GM23338 (cell line): ENCODE measurements around the gene PHF24. TPM values are rescaled to one million over a fixed set of nuclear protein-coding genes. Genes with fewer than 3 reads are reported as not detected.

Experiments
- ATAC-seq: fragments of 200-7000 bp; cut with Tn5 transposase; 3 replicates; pipeline ENCODE4 v1.9.1; 2020
- DNase-seq: peaks from one replicate; pipeline ENCODE4 v3.0.0-alpha.2; 2015; ENCODE audit warnings: low spot score
- H2AFZ ChIP-seq: fragments of 200-600 bp; sonication (generic); 2 replicates; pipeline ENCODE4 v1.8.0; 2016; ENCODE audit warnings: antibody characterized with exemption, mild to moderate bottlenecking, moderate library complexity
- H3F3A ChIP-seq: fragments of 200-600 bp; sonication (generic); replicated peaks from 2 replicates; pipeline ENCODE4 v1.8.0; 2017; ENCODE audit warnings: antibody characterized with exemption, mixed run types, low read depth
- H3K27ac ChIP-seq: fragments of 200-600 bp; sonication (generic); 2 replicates; pipeline ENCODE4 v1.6.1; 2016; ENCODE audit warnings: low read depth
- H3K27me3 ChIP-seq: fragments of 200-600 bp; sonication (generic); 2 replicates; pipeline ENCODE4 v1.8.0; 2016; ENCODE audit warnings: mild to moderate bottlenecking, mixed run types, moderate library complexity; ENCODE audit not compliant: insufficient read depth
- H3K36me3 ChIP-seq: fragments of 200-600 bp; sonication (generic); 2 replicates; pipeline ENCODE4 v1.8.0; 2016; ENCODE audit warnings: mild to moderate bottlenecking; ENCODE audit not compliant: insufficient read depth
- H3K4me1 ChIP-seq: fragments of 200-600 bp; sonication (generic); 2 replicates; pipeline ENCODE4 v1.8.0; 2016; ENCODE audit warnings: mild to moderate bottlenecking, moderate library complexity; ENCODE audit not compliant: insufficient read depth
- H3K4me2 ChIP-seq: fragments of 200-600 bp; sonication (generic); 2 replicates; pipeline ENCODE4 v1.7.1; 2017; ENCODE audit warnings: mixed run types
- H3K4me3 ChIP-seq: fragments of 200-600 bp; sonication (generic); 2 replicates; pipeline ENCODE4 v1.6.1; 2016; ENCODE audit warnings: mixed run types
- H3K79me2 ChIP-seq: fragments of 200-600 bp; sonication (generic); replicated peaks from 2 replicates; pipeline ENCODE4 v1.8.0; 2017; ENCODE audit warnings: mild to moderate bottlenecking; ENCODE audit not compliant: insufficient read depth
- H3K9me2 ChIP-seq: fragments of 200-600 bp; sonication (generic); 2 replicates; pipeline ENCODE4 v1.8.0; 2017; ENCODE audit not compliant: insufficient read depth
- H4K20me1 ChIP-seq: fragments of 200-600 bp; sonication (generic); replicated peaks from 2 replicates; pipeline ENCODE4 v1.8.0; 2017; ENCODE audit warnings: mild to moderate bottlenecking; ENCODE audit not compliant: insufficient read depth
- H3K27ac Mint-ChIP-seq: 2 replicates; pipeline ENCODE4 v1.8.0; 2020; ENCODE audit warnings: inconsistent platforms, mild to moderate bottlenecking, moderate library complexity, mixed read lengths
- H3K27me3 Mint-ChIP-seq: 3 replicates; pipeline ENCODE4 v1.8.0; 2022; ENCODE audit warnings: low read depth, mild to moderate bottlenecking, moderate library complexity, mixed read lengths, inconsistent platforms; ENCODE audit not compliant: insufficient read depth, poor library complexity
- H3K36me3 Mint-ChIP-seq: 3 replicates; pipeline ENCODE4 v1.8.0; 2021; ENCODE audit warnings: low read depth, mild to moderate bottlenecking, inconsistent platforms, moderate library complexity, mixed read lengths
- H3K4me1 Mint-ChIP-seq: 3 replicates; pipeline ENCODE4 v1.8.0; 2020; ENCODE audit warnings: mild to moderate bottlenecking, inconsistent platforms, mixed read lengths
- H3K4me3 Mint-ChIP-seq: 3 replicates; pipeline ENCODE4 v1.8.0; 2021; ENCODE audit warnings: moderate library complexity, mild to moderate bottlenecking, inconsistent platforms, mixed read lengths
- H3K9me3 Mint-ChIP-seq: 3 replicates; pipeline ENCODE4 v1.8.0; 2020; ENCODE audit warnings: moderate library complexity, mild to moderate bottlenecking, inconsistent platforms, mixed read lengths
- CREB1 ChIP-seq: fragments of 250-450 bp; sonication (Bioruptor Pico); IDR thresholded peaks from 2 replicates; pipeline ENCODE4 v1.5.0; 2020; ENCODE audit warnings: low read depth, mild to moderate bottlenecking, moderate library complexity
- CTCF ChIP-seq, 2 experiments: fragments of 200-600 bp in 1 of 2; sonication (generic) in 1 of 2; conservative IDR thresholded peaks; 2 replicates each; pipeline versions ENCODE4 v1.5.1 to v1.6.1; 2016 to 2017; ENCODE audit warnings: antibody characterized with exemption in 2 of 2, low read depth in 2 of 2, mild to moderate bottlenecking in 2 of 2, moderate library complexity in 1 of 2
- EZH2 ChIP-seq: fragments of 200-600 bp; sonication (generic); IDR thresholded peaks from one replicate; pipeline ENCODE4 v1.8.0; 2017; ENCODE audit warnings: antibody characterized with exemption, mild to moderate bottlenecking, low read depth; ENCODE audit not compliant: unreplicated experiment
- EZH2phosphoT487 ChIP-seq: fragments of 200-600 bp; sonication (generic); IDR thresholded peaks from one replicate; pipeline ENCODE4 v1.8.1; 2018; ENCODE audit warnings: antibody characterized with exemption; ENCODE audit not compliant: unreplicated experiment
- NANOG ChIP-seq: IDR thresholded peaks from 2 replicates; pipeline ENCODE4 v1.6.1; 2016; ENCODE audit warnings: antibody characterized with exemption, borderline replicate concordance
- REST ChIP-seq: IDR thresholded peaks from one replicate; pipeline ENCODE4 v1.6.1; 2018; ENCODE audit warnings: antibody characterized with exemption; ENCODE audit not compliant: unreplicated experiment
- polyA plus RNA-seq: library from polyadenylated mRNA; unstranded; fragments of >200 nt; fragmentation: Nextera tagmentation; extraction: Ambion mirVana; gene quantifications from 2 replicates; pipeline ENCODE4 v1.2.1, GENCODE V29; 2016
- total RNA-seq: library from RNA; depleted of rRNA; stranded (reverse); fragments of >200 nt; shearing (Covaris generic); gene quantifications from 2 replicates; pipeline ENCODE4 v1.2.3, GENCODE V29; 2014

Gene PHF24
- total and polyA plus RNA-seq, 2 experiments from 2014 or later = 0.05 to 0.14 TPM

GRCh38 chr9:34994260-34994899 lies 36.3 kb downstream of the PHF24 start:
- Histone ChIP-seq H3K4me2 (peak overlapping the region; percentile 18), H2AFZ (no peak overlapping the region), H3K4me1 (peaks cover 45% of the 10 kb centered on the region), H4K20me1 (no peaks in the 10 kb centered on the region), H3K36me3 (peaks cover 16% of the 10 kb centered on the region), H3K27me3 (no peaks in the 10 kb centered on the region), H3K9me2 (no peaks in the 10 kb centered on the region), H3K4me3 (no peak overlapping the region), H3K79me2 (peaks cover 5% of the 10 kb centered on the region; the same call in 1 of the 2 replicates), H3F3A (no peaks in the 10 kb centered on the region; the same call in none of the 2 replicates), H3K27ac (peak overlapping the region; percentile 43)
- Mint-ChIP-seq H3K36me3 (peaks cover 53% of the 10 kb centered on the region), H3K27me3 (peaks cover 15% of the 10 kb centered on the region), H3K4me3 (peak overlapping the region; percentile 33), H3K4me1 (peaks cover 52% of the 10 kb centered on the region), H3K9me3 (no peaks in the 10 kb centered on the region; the same call in 1 of the 3 replicates), H3K27ac (peak overlapping the region; percentile 85)
- DNase-seq (peak; percentile 79), ATAC-seq (peak; percentile 10)
- TF ChIP-seq CTCF (conservative IDR thresholded peaks at IDR 0.05; ENCODE audit: low read depth in 2 of 2) (peak; percentile 76 to 78), EZH2phosphoT487 (no peak)

- H3K27ac Mint-ChIP-seq = peak overlapping the region; percentile 90
- H3K4me3 ChIP-seq = no peak overlapping the region
- peaks cover 16% of the 10 kb centered on the region for H3K36me3 ChIP-seq
- peaks cover 53% of the 10 kb centered on the region for H3K4me1 Mint-ChIP-seq
- no peaks in the 10 kb centered on the region for H3K9me2 ChIP-seq
- H3K27ac ChIP-seq = no peak overlapping the region
- H3K4me3 Mint-ChIP-seq = peak overlapping the region; percentile 12; the same call in 1 of the 3 replicates
- peaks cover 15% of the 10 kb centered on the region for H3K27me3 Mint-ChIP-seq
- no peak overlapping the region for H3K4me2 ChIP-seq
- peaks cover 53% of the 10 kb centered on the region for H3K36me3 Mint-ChIP-seq
- peaks cover 45% of the 10 kb centered on the region for H3K4me1 ChIP-seq
- DNase-seq = no peak
- H3K79me2 ChIP-seq = peaks cover 5% of the 10 kb centered on the region; the same call in 1 of the 2 replicates
- no peaks in the 10 kb centered on the region for H3K27me3 ChIP-seq
- H3K9me3 Mint-ChIP-seq = no peaks in the 10 kb centered on the region; the same call in 1 of the 3 replicates
- no peak overlapping the region for H2AFZ ChIP-seq
- no peak for ATAC-seq
- no peaks in the 10 kb centered on the region; the same call in none of the 2 replicates for H3F3A ChIP-seq
- H4K20me1 ChIP-seq = no peaks in the 10 kb centered on the region
- TF ChIP-seq CREB1 (CRISPR knock-in tag) (no peak), REST (no peak), NANOG (no peak), CTCF (conservative IDR thresholded peaks at IDR 0.05; ENCODE audit: low read depth in 2 of 2) (no peak), EZH2 (no peak)
Measured at GRCh38 chr9:34994900-34995669, 37.0 kb downstream of the PHF24 start.
